CD4-positive, alpha-beta T cell treated with Interferon alpha-2 for 1 hour (primary cell): ENCODE data around the gene SORCS1.
"Not testable (repeated sequence)": the region's sequence is repeated elsewhere in the genome, so short reads cannot be mapped to it uniquely, and the experiment has no call there.

Experiments
- DNase-seq, 2 donors: peaks; one replicate each; pipeline ENCODE4 v3.0.0-alpha.2; 2020 to 2022

The SORCS1 gene

GRCh38 chr10:107037192-107038122 is 127.0 kb downstream of the SORCS1 start:
- DNase-seq, result no peak

- no peak for DNase-seq
These were observed 130.6 kb downstream of the SORCS1 start for GRCh38 chr10:107033799-107034422.

- no peak for DNase-seq
These were observed 131.7 kb downstream of the SORCS1 start for GRCh38 chr10:107032700-107033401.

GRCh38 chr10:107031931-107032699 is 132.4 kb downstream of the SORCS1 start:
- DNase-seq, result no peak

GRCh38 chr10:107028236-107028635 is 136.3 kb downstream of the SORCS1 start:
- no peak for DNase-seq

GRCh38 chr10:107025676-107026075 is 138.8 kb downstream of the SORCS1 start:
- DNase-seq, result no peak

GRCh38 chr10:107024033-107024432 is 140.5 kb downstream of the SORCS1 start:
- DNase-seq, result not testable (repeated sequence)

- DNase-seq, result no peak
These were observed 141.7 kb downstream of the SORCS1 start for GRCh38 chr10:107022600-107023354.

- no peak for DNase-seq
These were observed 145.4 kb downstream of the SORCS1 start for GRCh38 chr10:107019154-107019553.

GRCh38 chr10:107013258-107014006 is 151.1 kb downstream of the SORCS1 start:
- no peak for DNase-seq

- no peak for DNase-seq
These were observed 152.5 kb downstream of the SORCS1 start for GRCh38 chr10:107011992-107012391.

GRCh38 chr10:107011105-107011504 is 153.4 kb downstream of the SORCS1 start:
- DNase-seq, result no peak

GRCh38 chr10:107010531-107010930 is 154.0 kb downstream of the SORCS1 start:
- DNase-seq, result no peak

GRCh38 chr10:107004362-107004761 is 160.1 kb downstream of the SORCS1 start:
- no peak for DNase-seq

- DNase-seq, result no peak
These were observed 162.4 kb downstream of the SORCS1 start for GRCh38 chr10:107002068-107002467.

- no peak for DNase-seq
These were observed 165.3 kb downstream of the SORCS1 start for GRCh38 chr10:106999118-106999707.

- peak; percentile 13 to 22 for DNase-seq
These were observed 166.8 kb downstream of the SORCS1 start for GRCh38 chr10:106997721-106998120.

GRCh38 chr10:106996510-106996909 is 168.0 kb downstream of the SORCS1 start:
- no peak for DNase-seq

GRCh38 chr10:106992055-106992454 is 172.5 kb downstream of the SORCS1 start:
- DNase-seq, result no peak

GRCh38 chr10:106991091-106991490 is 173.4 kb downstream of the SORCS1 start:
- no peak for DNase-seq

GRCh38 chr10:106987362-106987761 is 177.1 kb downstream of the SORCS1 start:
- no peak for DNase-seq
